Dermis microvascular lymphatic vessel endothelial cell (primary cell): ENCODE results near the gene RELL2. TPM values are rescaled to one million over a fixed set of nuclear protein-coding genes. Genes with fewer than 3 reads are reported as not detected.

Source experiments
- DNase-seq, 2 donors: peaks; one replicate each; pipeline versions ENCODE4 v3.0.0 to v3.0.0-alpha.2; 2010; ENCODE audit warnings: low read depth in 2 of 2
- total RNA-seq: library from RNA; depleted of rRNA; stranded (reverse); fragments of >200 nt; gene quantifications from 2 replicates; pipeline ENCODE4 v1.2.1, GENCODE V29; 2014

Gene RELL2
- total RNA-seq, 1 donor from 2014 or later, result 6.3 TPM

- no peak for DNase-seq
Measured at GRCh38 chr5:141649056-141649688, 12.4 kb downstream of the RELL2 start.

GRCh38 chr5:141649972-141650371 lies 13.2 kb downstream of the RELL2 start:
- no peak for DNase-seq

DNA sequence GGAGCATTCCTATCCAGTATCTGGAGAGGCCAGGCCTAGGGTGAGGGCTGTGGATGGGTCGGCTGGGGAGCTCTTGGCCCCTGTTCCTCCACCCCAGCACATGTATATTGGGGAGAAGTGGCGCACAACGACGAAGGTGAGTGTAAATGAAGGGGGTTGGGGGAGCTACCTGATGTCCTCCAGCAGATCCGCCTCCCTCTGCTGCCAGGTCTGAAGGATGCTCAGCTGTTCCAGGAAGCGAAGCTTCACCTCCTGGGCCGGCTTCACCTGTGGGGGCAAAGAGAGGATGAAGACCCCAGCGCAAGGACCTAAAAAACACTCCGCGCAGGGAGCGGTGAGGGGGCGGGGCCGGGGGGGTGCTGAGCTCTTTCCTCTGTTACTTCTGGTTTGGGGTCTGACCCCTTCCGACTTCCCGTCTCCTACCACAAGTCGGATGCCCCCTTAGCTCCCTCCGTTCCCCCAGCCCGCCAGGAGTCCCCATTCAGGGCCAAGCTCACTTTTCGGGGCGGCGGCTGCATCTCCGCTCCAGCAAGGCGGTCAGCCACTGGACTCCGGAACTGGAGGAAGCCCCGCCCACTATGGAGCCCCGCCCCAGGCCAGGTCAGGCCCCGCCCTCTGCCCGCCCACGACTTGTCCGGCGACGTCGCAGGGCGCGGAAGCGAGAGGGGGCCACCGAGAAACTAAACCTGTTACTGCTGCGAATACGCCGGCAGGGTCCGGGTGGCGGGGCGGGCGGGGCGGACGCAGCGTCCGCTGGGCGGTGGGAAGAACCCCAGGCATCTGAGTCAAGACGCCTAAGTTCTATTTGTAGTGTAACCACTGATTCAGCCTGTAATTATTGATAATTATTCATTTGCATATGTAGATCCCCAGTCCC lies 14.3 kb downstream of the RELL2 start, which contains the start of gene FCHSD1:
FCHSD1 (minus strand) TSS at position 568 of the 877 bp plus-strand sequence; CDS start at position 518, 50 bp downstream.
- DNase-seq, result peak; percentile 44 to 84

- no peak for DNase-seq
Measured at GRCh38 chr5:141651728-141652105, 14.9 kb downstream of the RELL2 start.

- DNase-seq, result no peak
Measured at GRCh38 chr5:141654298-141654697, 17.5 kb downstream of the RELL2 start.

GRCh38 chr5:141655020-141655419 lies 18.2 kb downstream of the RELL2 start:
- DNase-seq, result no peak

DNA sequence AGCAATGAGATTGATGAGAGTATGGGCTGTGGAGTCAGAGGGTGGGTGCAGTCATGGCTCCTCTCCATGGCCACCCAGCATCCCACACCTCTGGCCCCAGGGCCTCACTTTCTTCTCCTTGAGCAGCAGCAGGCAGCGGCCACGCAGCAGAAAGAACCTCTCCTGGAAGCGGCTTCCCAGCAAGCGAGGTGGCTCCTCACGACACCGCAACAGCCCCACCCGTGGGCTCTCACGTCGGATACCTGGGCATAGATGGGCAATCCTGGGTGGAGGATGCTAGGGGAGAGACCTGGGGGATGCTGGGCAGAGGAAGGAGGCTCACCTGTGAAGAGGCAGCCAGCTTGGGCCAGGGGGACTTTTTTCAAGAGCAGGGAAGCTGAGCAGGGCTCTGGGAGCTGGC lies 19.6 kb downstream of the RELL2 start:
- no peak for DNase-seq

GRCh38 chr5:141657404-141657803 lies 20.6 kb downstream of the RELL2 start:
- no peak for DNase-seq

DNA sequence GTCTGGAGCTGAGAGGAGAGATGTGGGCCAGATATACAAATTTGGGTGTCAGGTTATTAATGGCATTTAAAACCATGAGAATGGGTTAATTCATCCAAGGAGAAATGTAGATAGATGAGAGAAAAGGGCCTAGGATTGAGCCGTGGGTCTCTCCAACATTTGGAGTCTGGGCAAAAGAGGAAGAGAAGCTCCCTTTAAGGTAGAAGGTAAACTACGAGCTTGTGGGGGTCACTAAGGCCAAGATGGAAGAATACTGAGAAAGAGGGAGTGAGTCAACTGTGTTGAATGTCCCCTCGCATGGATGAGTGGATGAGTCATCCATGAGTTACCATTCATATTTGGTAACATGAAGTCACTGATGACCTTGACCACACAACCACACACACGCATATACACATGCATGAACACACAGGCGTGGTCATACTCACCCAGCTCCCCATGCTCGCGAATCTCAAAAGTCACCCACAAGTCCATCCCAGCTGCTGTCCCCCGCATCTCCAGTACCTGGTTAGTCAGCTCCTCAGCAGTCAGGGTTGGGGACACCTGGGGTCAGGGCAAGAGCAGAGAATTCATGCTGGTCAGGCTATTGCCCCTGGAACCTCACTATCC lies 21.2 kb downstream of the RELL2 start:
- peak in 1 of 2 donors; percentile 77 for DNase-seq

GRCh38 chr5:141662028-141662427 lies 25.2 kb downstream of the RELL2 start:
- no peak for DNase-seq

DNA sequence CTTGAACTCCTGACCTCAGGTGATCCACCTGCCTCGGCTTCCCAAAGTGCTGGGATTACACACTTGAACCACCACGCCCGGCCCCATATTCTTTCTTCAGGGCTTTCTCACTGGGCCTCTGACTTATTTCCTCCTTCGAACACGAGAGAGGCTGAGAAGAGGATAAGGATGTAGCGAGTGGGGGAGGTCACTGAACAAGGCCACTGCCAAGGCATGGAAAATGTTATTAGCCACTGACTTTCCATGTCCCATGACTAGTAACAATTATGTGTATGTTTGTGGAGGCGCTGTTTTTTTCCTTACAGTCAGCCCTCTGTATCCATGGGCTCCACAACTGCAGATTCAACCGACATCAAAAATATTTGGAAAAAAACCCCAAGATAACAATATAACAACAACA lies 26.7 kb downstream of the RELL2 start:
- DNase-seq, result peak in 1 of 2 donors; percentile 55

DNA sequence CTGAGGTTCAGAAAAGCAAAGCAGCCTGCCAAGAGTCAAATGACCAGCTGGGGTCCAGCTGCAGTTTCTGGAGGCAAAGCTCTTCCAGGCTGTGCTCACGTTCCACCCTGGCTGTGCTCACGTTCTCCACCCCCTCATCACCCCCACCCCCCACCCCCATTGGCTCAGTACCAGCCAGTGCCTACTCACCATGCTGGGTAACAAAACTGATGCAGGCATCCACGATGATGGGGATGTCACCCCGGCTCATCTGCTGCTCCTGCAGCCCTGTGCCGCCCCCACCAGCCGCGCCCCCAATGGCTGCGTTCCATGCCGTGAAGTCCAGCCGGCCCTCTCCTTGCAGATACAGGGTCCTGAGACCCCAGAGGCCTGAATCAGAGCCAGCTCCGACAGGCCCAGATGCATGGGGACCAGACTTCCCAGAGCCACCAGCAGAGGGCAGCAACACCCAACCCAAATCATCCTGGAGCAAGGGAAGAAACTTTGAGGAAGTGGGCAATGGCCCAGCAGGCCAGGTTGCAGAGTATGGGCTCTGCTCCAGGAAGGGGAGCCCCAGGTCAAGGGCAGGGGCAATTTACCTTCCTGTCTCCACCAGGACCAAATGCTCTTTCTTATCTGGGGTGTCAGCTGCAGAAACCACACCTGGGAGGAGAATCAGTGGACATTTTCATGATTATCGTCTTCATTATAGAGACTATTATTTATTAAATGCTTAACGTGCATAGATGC lies 28.1 kb downstream of the RELL2 start:
- peak; percentile 45 to 71 for DNase-seq

DNA sequence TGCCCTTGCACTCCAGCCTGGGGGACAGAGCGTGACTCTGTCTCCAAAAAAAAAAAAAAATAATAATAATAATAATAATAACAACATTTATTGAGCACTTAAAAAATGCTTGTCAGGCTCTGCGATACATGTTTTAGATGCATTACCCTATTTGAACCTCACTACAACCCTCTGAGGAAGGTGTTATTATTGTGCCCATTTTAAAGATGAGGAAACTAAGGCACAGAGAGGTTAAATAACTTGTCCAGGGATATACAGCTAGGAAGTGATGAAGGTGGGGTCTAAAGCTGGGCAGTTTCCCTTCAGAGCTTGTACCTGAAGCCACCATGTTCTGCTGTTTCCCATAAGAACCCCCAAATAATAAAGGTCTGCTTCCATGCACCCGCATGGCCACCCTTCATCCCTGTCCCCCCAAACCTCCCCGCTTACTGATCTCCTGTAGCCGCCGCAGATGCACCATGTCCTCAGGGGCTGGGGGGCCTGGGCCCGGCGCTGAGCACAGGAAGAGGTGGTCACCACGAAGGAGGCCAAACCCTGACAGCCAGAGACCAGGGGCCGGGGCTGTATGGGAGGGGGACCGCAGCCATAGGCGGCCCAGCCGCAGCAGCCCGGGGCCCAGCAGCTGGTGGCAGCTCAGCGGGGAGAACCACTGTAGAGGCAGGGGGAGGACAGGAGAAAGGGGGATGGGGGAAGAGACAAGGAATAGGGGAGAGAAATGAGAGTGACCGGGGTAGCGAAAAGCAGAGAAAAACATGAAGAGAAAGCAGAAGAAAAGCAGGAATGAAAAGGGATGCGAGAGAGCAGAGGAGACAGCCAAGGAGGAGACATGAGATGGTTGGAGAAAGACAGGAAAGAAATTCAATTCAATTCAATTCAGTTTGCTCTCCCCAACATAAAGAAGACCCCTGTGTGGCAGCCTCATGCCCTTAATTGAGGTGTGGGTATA lies 29.5 kb downstream of the RELL2 start:
- no peak for DNase-seq

DNA sequence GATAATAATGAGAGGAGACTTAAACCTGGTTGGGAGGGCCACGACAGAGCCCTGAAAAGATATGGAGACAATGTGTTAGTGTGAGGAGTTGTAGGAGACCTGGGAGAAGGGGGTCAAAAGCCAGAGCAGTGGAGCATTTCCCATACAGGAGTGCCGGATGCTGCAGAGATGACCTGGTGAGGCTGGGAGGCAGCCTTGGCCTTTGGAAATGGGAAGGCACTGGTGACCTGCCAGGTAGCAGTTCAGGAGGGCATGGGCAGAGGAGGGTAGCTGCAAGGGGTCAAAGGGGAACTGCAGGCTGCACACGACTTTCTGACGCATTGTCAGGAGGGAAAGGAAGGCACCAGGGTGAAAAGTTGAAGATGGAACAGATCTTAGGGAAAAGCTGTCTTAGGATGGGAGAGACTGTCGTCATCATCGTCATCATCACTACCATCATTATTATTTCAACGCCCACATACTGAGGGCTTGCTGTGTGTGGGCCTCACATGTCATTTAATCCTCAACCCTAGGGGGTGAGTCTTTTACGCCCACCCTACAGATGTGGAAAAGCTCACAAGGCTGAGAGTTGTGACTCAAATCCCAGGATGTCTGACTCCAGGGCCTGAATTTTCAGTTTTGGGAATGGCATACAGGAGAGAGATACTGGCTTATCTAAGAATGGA lies 31.9 kb downstream of the RELL2 start:
- no peak for DNase-seq

GRCh38 chr5:141669520-141669919 lies 32.7 kb downstream of the RELL2 start:
- no peak for DNase-seq

- no peak for DNase-seq
Measured at GRCh38 chr5:141672071-141672840, 35.5 kb downstream of the RELL2 start.

- DNase-seq, result no peak
Measured at GRCh38 chr5:141672841-141673813, 36.3 kb downstream of the RELL2 start.

GRCh38 chr5:141674747-141675146 lies 38.0 kb downstream of the RELL2 start:
- no peak for DNase-seq
